Activated T-helper 2 cell treated with anti-CD3 and anti-CD28 coated beads, Interferon-gamma antibody, Interleukin-2, Interleukin-4, amounts not matched to agents 10 μg/mL and 5 μg/mL and 100 μg/mL, durations not matched to agents 14 hours and 24 hours and 36 hours (primary cell): ENCODE data around the gene SENP7. TPM values are rescaled to one million over a fixed set of nuclear protein-coding genes. Genes with fewer than 3 reads are reported as not detected.
"Not testable (repeated sequence)": the region's sequence is repeated elsewhere in the genome, so short reads cannot be mapped to it uniquely, and the experiment has no call there.

Experiments used
- DNase-seq: peaks from one replicate; pipeline ENCODE4 v3.0.0; 2021; ENCODE audit warnings: low spot score
- H3K27ac Mint-ChIP-seq: one replicate; pipeline ENCODE4 v1.8.0; 2021; ENCODE audit warnings: mixed read lengths
- H3K27me3 Mint-ChIP-seq: one replicate; pipeline ENCODE4 v1.8.0; 2021; ENCODE audit warnings: low read depth, mixed read lengths
- H3K36me3 Mint-ChIP-seq: one replicate; pipeline ENCODE4 v1.8.0; 2021; ENCODE audit warnings: low read depth, mixed read lengths
- H3K4me1 Mint-ChIP-seq: one replicate; pipeline ENCODE4 v1.8.0; 2021; ENCODE audit warnings: low read depth, mixed read lengths
- H3K4me3 Mint-ChIP-seq: one replicate; pipeline ENCODE4 v1.8.0; 2021; ENCODE audit warnings: low read depth, mild to moderate bottlenecking, moderate library complexity, mixed read lengths
- H3K9me3 Mint-ChIP-seq: one replicate; pipeline ENCODE4 v1.8.0; 2021; ENCODE audit warnings: mixed read lengths
- intact Hi-C: fragments of 100-400 bp; cut with micrococcal nuclease; formaldehyde crosslinking; loops from one replicate; pipeline ENCODE4 v1.15.1; 2023
- total RNA-seq: library from RNA; stranded (reverse); gene quantifications from 2 replicates; pipeline ENCODE4 v1.2.3, GENCODE V29; 2022

SENP7 gene
- total RNA-seq, 1 donor from 2014 or later = 10.7 TPM

GRCh38 chr3:101461451-101461850 is 51.6 kb downstream of the SENP7 start:
- Mint-ChIP-seq H3K27me3 (no peaks in the 10 kb centered on the region), H3K36me3 (peaks cover 25% of the 10 kb centered on the region), H3K9me3 (no peaks in the 10 kb centered on the region), H3K4me3 (no peak overlapping the region), H3K4me1 (peaks cover 9% of the 10 kb centered on the region), H3K27ac (no peak overlapping the region)
- DNase-seq = no peak
- intact Hi-C loops = no loop called here

- Mint-ChIP-seq H3K4me1 (peaks cover 2% of the 10 kb centered on the region), H3K9me3 (peaks cover 4% of the 10 kb centered on the region), H3K4me3 (no peak overlapping the region), H3K27ac (no peak overlapping the region), H3K36me3 (peaks cover 35% of the 10 kb centered on the region), H3K27me3 (no peaks in the 10 kb centered on the region)
- intact Hi-C loops = no loop called here
- DNase-seq = no peak
Observed at GRCh38 chr3:101458387-101458786, 54.6 kb downstream of the SENP7 start.

GRCh38 chr3:101454629-101455028 is 58.4 kb downstream of the SENP7 start:
- H3K9me3 Mint-ChIP-seq = peaks cover 4% of the 10 kb centered on the region
- intact Hi-C loops = no loop called here
- no peak for DNase-seq

GRCh38 chr3:101453961-101454360 is 59.1 kb downstream of the SENP7 start:
- no peaks in the 10 kb centered on the region for H3K27me3 Mint-ChIP-seq

More at GRCh38 chr3:101454629-101455028, 58.4 kb downstream of the SENP7 start:
- Mint-ChIP-seq H3K27ac (no peak overlapping the region), H3K4me3 (no peak overlapping the region), H3K4me1 (peaks cover 2% of the 10 kb centered on the region), H3K27me3 (no peaks in the 10 kb centered on the region), H3K36me3 (peaks cover 21% of the 10 kb centered on the region)

GRCh38 chr3:101438641-101439040 is 74.4 kb downstream of the SENP7 start:
- Mint-ChIP-seq H3K9me3 (peaks cover 43% of the 10 kb centered on the region), H3K36me3 (peaks cover 23% of the 10 kb centered on the region)
- intact Hi-C loops, H3K4me1 Mint-ChIP-seq, H3K27ac Mint-ChIP-seq, H3K4me3 Mint-ChIP-seq, H3K27me3 Mint-ChIP-seq, DNase-seq: not testable (repeated sequence)

More at GRCh38 chr3:101453961-101454360, 59.1 kb downstream of the SENP7 start:
- Mint-ChIP-seq H3K27ac (no peak overlapping the region), H3K4me3 (no peak overlapping the region), H3K36me3 (peaks cover 22% of the 10 kb centered on the region), H3K4me1 (no peaks in the 10 kb centered on the region), H3K9me3 (peaks cover 4% of the 10 kb centered on the region)
- intact Hi-C loops = no loop called here
- DNase-seq = no peak

GRCh38 chr3:101433652-101434051 is 79.4 kb downstream of the SENP7 start:
- H3K4me1 Mint-ChIP-seq = no peaks in the 10 kb centered on the region
- H3K36me3 Mint-ChIP-seq = peaks cover 19% of the 10 kb centered on the region
- no peaks in the 10 kb centered on the region for H3K27me3 Mint-ChIP-seq
- no peak overlapping the region for H3K4me3 Mint-ChIP-seq
- H3K27ac Mint-ChIP-seq = no peak overlapping the region
- intact Hi-C loops = no loop called here
- peaks cover 65% of the 10 kb centered on the region for H3K9me3 Mint-ChIP-seq
- no peak for DNase-seq

- H3K36me3 Mint-ChIP-seq = peaks cover 17% of the 10 kb centered on the region
- intact Hi-C loops = no loop called here
- peaks cover 24% of the 10 kb centered on the region for H3K4me1 Mint-ChIP-seq
- H3K27ac Mint-ChIP-seq = no peak overlapping the region
- H3K9me3 Mint-ChIP-seq = peaks cover 23% of the 10 kb centered on the region
- no peak overlapping the region for H3K4me3 Mint-ChIP-seq
- no peak for DNase-seq
- no peaks in the 10 kb centered on the region for H3K27me3 Mint-ChIP-seq
Observed at GRCh38 chr3:101423984-101424888, 88.8 kb downstream of the SENP7 start.

GRCh38 chr3:101418851-101419250 is 94.2 kb downstream of the SENP7 start:
- intact Hi-C loops = loop anchor here (1.0 kb wide), 1 partner anchor 247 kb away; no protein-coding TSS in a partner anchor
- no peak overlapping the region for H3K27ac Mint-ChIP-seq
- H3K9me3 Mint-ChIP-seq = no peaks in the 10 kb centered on the region
- H3K27me3 Mint-ChIP-seq = no peaks in the 10 kb centered on the region
- H3K4me3 Mint-ChIP-seq = no peak overlapping the region
- H3K4me1 Mint-ChIP-seq = peaks cover 21% of the 10 kb centered on the region
- DNase-seq = no peak
- peaks cover 11% of the 10 kb centered on the region for H3K36me3 Mint-ChIP-seq

GRCh38 chr3:101414121-101414520 is 98.9 kb downstream of the SENP7 start:
- peaks cover 10% of the 10 kb centered on the region for H3K9me3 Mint-ChIP-seq
- H3K36me3 Mint-ChIP-seq = peaks cover 23% of the 10 kb centered on the region
- H3K4me3 Mint-ChIP-seq = no peak overlapping the region
- H3K4me1 Mint-ChIP-seq = peaks cover 12% of the 10 kb centered on the region
- intact Hi-C loops = no loop called here
- H3K27me3 Mint-ChIP-seq = no peaks in the 10 kb centered on the region
- DNase-seq = no peak
- no peak overlapping the region for H3K27ac Mint-ChIP-seq

- H3K9me3 Mint-ChIP-seq = peaks cover 14% of the 10 kb centered on the region
- peaks cover 11% of the 10 kb centered on the region for H3K4me1 Mint-ChIP-seq
- intact Hi-C loops = no loop called here
- no peaks in the 10 kb centered on the region for H3K27me3 Mint-ChIP-seq
- H3K36me3 Mint-ChIP-seq = peaks cover 28% of the 10 kb centered on the region
- H3K27ac Mint-ChIP-seq = no peak overlapping the region
- no peak for DNase-seq
- no peak overlapping the region for H3K4me3 Mint-ChIP-seq
Observed at GRCh38 chr3:101413656-101414055, 99.4 kb downstream of the SENP7 start.

GRCh38 chr3:101391413-101391950 is 121.5 kb downstream of the SENP7 start:
- Mint-ChIP-seq H3K36me3 (peaks cover 64% of the 10 kb centered on the region), H3K9me3 (peaks cover 70% of the 10 kb centered on the region), H3K27ac (no peak overlapping the region)

GRCh38 chr3:101388706-101389105 is 124.3 kb downstream of the SENP7 start:
- Mint-ChIP-seq H3K9me3 (peaks cover 54% of the 10 kb centered on the region), H3K27me3 (no peaks in the 10 kb centered on the region), H3K36me3 (peaks cover 53% of the 10 kb centered on the region), H3K27ac (no peak overlapping the region), H3K4me3 (no peak overlapping the region), H3K4me1 (peaks cover 14% of the 10 kb centered on the region)
- DNase-seq = no peak
- intact Hi-C loops = no loop called here

More at GRCh38 chr3:101391413-101391950, 121.5 kb downstream of the SENP7 start:
- Mint-ChIP-seq H3K4me3 (no peak overlapping the region), H3K27me3 (no peaks in the 10 kb centered on the region), H3K4me1 (peaks cover 13% of the 10 kb centered on the region)
- no peak for DNase-seq
- intact Hi-C loops = no loop called here

- Mint-ChIP-seq H3K27me3 (no peaks in the 10 kb centered on the region), H3K36me3 (peaks cover 40% of the 10 kb centered on the region), H3K4me3 (no peak overlapping the region), H3K27ac (no peak overlapping the region), H3K9me3 (peaks cover 40% of the 10 kb centered on the region), H3K4me1 (peaks cover 14% of the 10 kb centered on the region)
- intact Hi-C loops = no loop called here
- no peak for DNase-seq
Observed at GRCh38 chr3:101387351-101387750, 125.7 kb downstream of the SENP7 start.
